ENCODE data around the gene UNC5B.

UNC5B gene

DNA sequence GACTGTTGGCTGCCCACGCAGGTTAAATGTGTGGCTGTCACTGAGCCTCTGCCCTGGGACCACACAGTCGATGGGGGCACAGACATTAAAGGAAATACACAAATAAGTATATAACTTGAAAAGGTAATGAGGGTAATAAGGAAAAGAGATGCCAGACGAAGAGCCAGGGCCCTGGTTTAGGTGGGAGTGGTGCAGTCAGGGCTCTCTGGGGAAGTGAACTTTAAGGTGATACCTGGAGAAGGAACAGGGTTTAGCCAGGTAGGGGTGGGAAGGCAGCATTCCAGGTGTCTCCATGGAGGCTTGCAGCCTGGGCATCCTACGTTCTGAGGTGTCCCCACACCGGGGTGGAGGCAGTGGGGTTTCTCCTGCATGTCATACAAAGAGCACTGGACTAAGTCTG lies 50.4 kb downstream of the UNC5B start:
- no peak overlapping the region for H3K4me3 ChIP-seq (replicated peaks; ENCODE audit: low read depth, low read length)
- TF ChIP-seq, protein P1, sequence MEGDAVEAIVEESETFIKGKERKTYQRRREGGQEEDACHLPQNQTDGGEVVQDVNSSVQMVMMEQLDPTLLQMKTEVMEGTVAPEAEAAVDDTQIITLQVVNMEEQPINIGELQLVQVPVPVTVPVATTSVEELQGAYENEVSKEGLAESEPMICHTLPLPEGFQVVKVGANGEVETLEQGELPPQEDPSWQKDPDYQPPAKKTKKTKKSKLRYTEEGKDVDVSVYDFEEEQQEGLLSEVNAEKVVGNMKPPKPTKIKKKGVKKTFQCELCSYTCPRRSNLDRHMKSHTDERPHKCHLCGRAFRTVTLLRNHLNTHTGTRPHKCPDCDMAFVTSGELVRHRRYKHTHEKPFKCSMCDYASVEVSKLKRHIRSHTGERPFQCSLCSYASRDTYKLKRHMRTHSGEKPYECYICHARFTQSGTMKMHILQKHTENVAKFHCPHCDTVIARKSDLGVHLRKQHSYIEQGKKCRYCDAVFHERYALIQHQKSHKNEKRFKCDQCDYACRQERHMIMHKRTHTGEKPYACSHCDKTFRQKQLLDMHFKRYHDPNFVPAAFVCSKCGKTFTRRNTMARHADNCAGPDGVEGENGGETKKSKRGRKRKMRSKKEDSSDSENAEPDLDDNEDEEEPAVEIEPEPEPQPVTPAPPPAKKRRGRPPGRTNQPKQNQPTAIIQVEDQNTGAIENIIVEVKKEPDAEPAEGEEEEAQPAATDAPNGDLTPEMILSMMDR (IDR thresholded peaks at IDR 0.05; ENCODE audit: low read depth, low read length, missing control alignments): no peak
- no peak for DNase-seq (ENCODE audit: extremely low read depth, low read depth)

DNA sequence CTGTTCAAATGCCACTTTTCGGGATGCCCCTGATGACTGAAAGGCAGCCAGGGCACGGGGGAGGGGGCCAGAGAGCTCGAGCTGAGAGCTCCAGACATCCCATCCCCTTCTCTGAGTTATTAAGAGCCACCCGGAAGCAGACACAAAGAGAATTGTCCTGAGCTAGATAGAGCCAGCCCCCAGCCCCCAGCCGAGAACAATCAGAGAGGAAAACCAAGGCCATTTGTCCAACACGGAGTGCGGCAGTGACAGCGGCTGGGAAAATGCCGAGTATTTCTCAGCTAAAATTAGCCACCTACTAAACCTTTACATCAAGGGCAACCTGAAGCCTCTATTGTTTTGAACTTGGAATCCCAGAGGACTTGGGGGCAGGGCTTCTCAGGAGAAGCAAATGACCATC lies 51.0 kb downstream of the UNC5B start:
- TF ChIP-seq, protein P1 (IDR thresholded peaks at IDR 0.05; ENCODE audit: low read depth, low read length, missing control alignments): no peak
- H3K4me3 ChIP-seq (replicated peaks; ENCODE audit: low read depth, low read length): no peak overlapping the region
- DNase-seq (ENCODE audit: extremely low read depth, low read depth): no peak

GRCh38 chr10:71264345-71265200 lies 52.2 kb downstream of the UNC5B start:
- H3K4me3 ChIP-seq (replicated peaks; ENCODE audit: low read depth, low read length): no peak overlapping the region
- no peak for DNase-seq (ENCODE audit: extremely low read depth, low read depth)
- TF ChIP-seq, protein P1 (IDR thresholded peaks at IDR 0.05; ENCODE audit: low read depth, low read length, missing control alignments): no peak

DNA sequence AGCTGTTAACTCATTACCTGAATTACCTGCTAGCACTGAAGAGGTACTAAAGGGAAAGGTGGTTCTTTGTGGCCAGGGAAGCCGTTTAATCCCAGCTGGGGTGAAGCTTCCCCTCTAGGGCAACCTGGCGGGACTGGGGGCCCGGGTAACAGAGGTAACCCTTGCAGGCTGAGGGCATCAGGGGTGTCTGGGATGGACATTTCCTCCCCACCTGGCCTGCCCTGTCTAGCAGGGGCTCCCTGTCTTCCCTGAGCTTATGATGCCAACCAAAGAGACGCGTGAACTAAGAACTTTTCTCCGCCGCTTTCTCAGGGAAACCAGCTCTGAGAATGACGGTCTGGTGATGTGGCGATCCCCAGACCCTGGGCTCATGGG lies 52.8 kb downstream of the UNC5B start:
- no peak for DNase-seq (ENCODE audit: extremely low read depth, low read depth)
- TF ChIP-seq, protein P1 (IDR thresholded peaks at IDR 0.05; ENCODE audit: low read depth, low read length, missing control alignments): no peak
- no peak overlapping the region for H3K4me3 ChIP-seq (replicated peaks; ENCODE audit: low read depth, low read length)

GRCh38 chr10:71265618-71266146 lies 53.3 kb downstream of the UNC5B start:
- no peak for DNase-seq (ENCODE audit: extremely low read depth, low read depth)
- TF ChIP-seq, protein P1 (IDR thresholded peaks at IDR 0.05; ENCODE audit: low read depth, low read length, missing control alignments): no peak
- no peak overlapping the region for H3K4me3 ChIP-seq (replicated peaks; ENCODE audit: low read depth, low read length)

DNA sequence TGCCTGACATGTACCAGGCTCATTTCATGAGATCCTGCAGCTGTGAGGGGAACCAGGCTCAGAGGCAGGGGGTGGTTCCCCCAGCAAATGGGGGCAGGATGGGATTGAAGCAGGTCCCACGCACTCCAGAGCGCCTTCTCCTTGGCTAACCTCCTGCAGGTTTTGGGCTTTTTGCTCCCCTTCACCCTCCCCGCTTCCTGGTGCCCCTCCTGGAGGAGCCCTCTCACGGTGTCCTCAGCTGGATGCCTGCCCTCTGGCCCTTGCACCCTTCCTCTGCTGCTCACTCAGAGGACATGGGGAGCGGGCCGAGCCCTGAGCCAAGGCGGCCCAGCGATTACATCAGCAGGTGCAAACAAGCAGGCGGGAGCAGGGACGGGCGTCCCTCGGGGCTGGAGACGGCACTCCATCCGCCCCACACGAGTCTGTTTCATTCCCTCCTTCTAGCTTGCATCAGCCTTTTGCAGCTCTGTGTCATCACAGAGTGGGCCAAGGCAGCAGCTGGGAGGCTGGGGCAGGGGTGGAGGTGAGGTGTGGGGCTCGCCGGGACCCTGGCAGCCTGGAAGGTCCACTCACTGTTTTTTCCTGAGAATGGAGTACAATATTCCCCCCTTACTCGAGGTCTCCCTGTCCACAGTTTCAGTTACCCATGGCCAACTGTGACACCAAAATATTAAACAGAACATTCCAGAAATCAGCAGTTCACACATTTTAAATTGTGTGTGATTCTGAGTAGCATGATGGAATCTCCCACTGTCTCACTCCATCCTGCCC lies 54.0 kb downstream of the UNC5B start:
- no peak overlapping the region for H3K4me3 ChIP-seq (replicated peaks; ENCODE audit: low read depth, low read length)
- TF ChIP-seq, protein P1 (IDR thresholded peaks at IDR 0.05; ENCODE audit: low read depth, low read length, missing control alignments): no peak
- no peak for DNase-seq (ENCODE audit: extremely low read depth, low read depth)

All from HFF-Myc (cell line).